ENCODE results near the gene AQP12B. TPM values are rescaled to one million over a fixed set of nuclear protein-coding genes. Genes with fewer than 3 reads are reported as not detected.

Gene AQP12B
- total RNA-seq, 1 experiment from 2014 or later = not detected

- Mint-ChIP-seq H3K4me1 (ENCODE audit: insufficient read depth, unreplicated experiment) (no peaks in the 10 kb centered on the region), H3K9me3 (ENCODE audit: unreplicated experiment) (no peaks in the 10 kb centered on the region), H3K27me3 (ENCODE audit: insufficient read depth, unreplicated experiment) (peaks cover 27% of the 10 kb centered on the region), H3K4me3 (ENCODE audit: unreplicated experiment) (no peak overlapping the region), H3K27ac (ENCODE audit: low read depth, unreplicated experiment) (no peak overlapping the region), H3K36me3 (ENCODE audit: insufficient read depth, unreplicated experiment) (no peaks in the 10 kb centered on the region)
- no peak for DNase-seq (ENCODE audit: unreplicated experiment)
- ChIA-PET CTCF (interaction anchor here (1.3 kb wide), 1 partner anchor 125 kb away, joined by 5 read pairs; no protein-coding TSS in a partner anchor), POLR2A (no interaction called here)
- no TSS peak for BruUV-seq (replicated peaks)
- TF ChIP-seq CTCF (IDR thresholded peaks at IDR 0.05; ENCODE audit: unreplicated experiment) = no peak
- intact Hi-C loops (cut with micrococcal nuclease) = no loop called here
Observed at GRCh38 chr2:240714747-240715725, 32.4 kb upstream of the AQP12B start.

- no peaks in the 10 kb centered on the region for H3K36me3 Mint-ChIP-seq (ENCODE audit: insufficient read depth, unreplicated experiment)
- ChIA-PET CTCF (no interaction called here), POLR2A (no interaction called here)
- no peak for DNase-seq (ENCODE audit: unreplicated experiment)
- intact Hi-C loops (cut with micrococcal nuclease) = no loop called here
- no peak for TF ChIP-seq CTCF (IDR thresholded peaks at IDR 0.05; ENCODE audit: unreplicated experiment)
- H3K27ac Mint-ChIP-seq (ENCODE audit: low read depth, unreplicated experiment) = no peak overlapping the region
- H3K4me1 Mint-ChIP-seq (ENCODE audit: insufficient read depth, unreplicated experiment) = no peaks in the 10 kb centered on the region
- peaks cover 36% of the 10 kb centered on the region for H3K27me3 Mint-ChIP-seq (ENCODE audit: insufficient read depth, unreplicated experiment)
- no peak overlapping the region for H3K4me3 Mint-ChIP-seq (ENCODE audit: unreplicated experiment)
- H3K9me3 Mint-ChIP-seq (ENCODE audit: unreplicated experiment) = no peaks in the 10 kb centered on the region
- BruUV-seq (replicated peaks) = no TSS peak
Observed at GRCh38 chr2:240713928-240714746, 31.5 kb upstream of the AQP12B start.

GRCh38 chr2:240713071-240713927, 30.6 kb upstream of the AQP12B start:
- H3K27ac Mint-ChIP-seq (ENCODE audit: low read depth, unreplicated experiment) = no peak overlapping the region
- no peak for TF ChIP-seq CTCF (IDR thresholded peaks at IDR 0.05; ENCODE audit: unreplicated experiment)
- H3K9me3 Mint-ChIP-seq (ENCODE audit: unreplicated experiment) = no peaks in the 10 kb centered on the region
- BruUV-seq (replicated peaks) = no TSS peak
- H3K4me1 Mint-ChIP-seq (ENCODE audit: insufficient read depth, unreplicated experiment) = no peaks in the 10 kb centered on the region
- POLR2A ChIA-PET = no interaction called here
- peaks cover 45% of the 10 kb centered on the region for H3K27me3 Mint-ChIP-seq (ENCODE audit: insufficient read depth, unreplicated experiment)
- CTCF ChIA-PET = no interaction called here
- DNase-seq (ENCODE audit: unreplicated experiment) = no peak
- intact Hi-C loops (cut with micrococcal nuclease) = no loop called here
- H3K36me3 Mint-ChIP-seq (ENCODE audit: insufficient read depth, unreplicated experiment) = no peaks in the 10 kb centered on the region
- no peak overlapping the region for H3K4me3 Mint-ChIP-seq (ENCODE audit: unreplicated experiment)

Measured in MCF 10A (cell line).